GM18519 (cell line): Measurements from ENCODE around the gene GDPD2.
"Not testable (repeated sequence)": the region's sequence is repeated elsewhere in the genome, so short reads cannot be mapped to it uniquely, and the experiment has no call there.

ENCODE experiments used
- ATAC-seq: cut with Tn5 transposase; IDR thresholded peaks from one replicate; pipeline ENCODE4 v1.9.1; 2021; ENCODE audit warnings: mild to moderate bottlenecking, moderate library complexity; ENCODE audit not compliant: unreplicated experiment, low FRiP score

Gene GDPD2

GRCh38 chrX:70422851-70423341 is at the start of gene GDPD2:
TSS of gene GDPD2 (plus strand) at chrX:70423314. CDS start at chrX:70424985, 1,671 bp downstream.
- no peak for ATAC-seq

DNA sequence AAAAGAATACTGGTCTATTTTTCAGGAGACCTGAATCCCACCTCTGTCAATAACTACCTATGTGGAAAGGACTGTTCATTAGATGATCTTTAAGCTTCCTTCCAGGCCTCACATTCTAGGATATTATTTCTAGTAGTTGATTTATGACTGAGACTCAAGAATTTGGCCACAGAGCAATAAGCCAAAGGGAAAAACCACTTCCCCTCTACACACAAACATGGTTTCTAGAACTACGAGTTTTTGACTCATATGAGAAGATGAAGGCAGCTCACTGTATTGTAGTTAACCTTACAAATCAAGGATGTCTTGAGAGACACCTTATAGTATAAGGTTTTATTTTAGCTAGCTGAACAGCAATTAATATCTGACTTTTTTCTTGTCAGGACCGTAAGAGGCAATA is 36.9 kb upstream of the GDPD2 start:
- no peak for ATAC-seq

DNA sequence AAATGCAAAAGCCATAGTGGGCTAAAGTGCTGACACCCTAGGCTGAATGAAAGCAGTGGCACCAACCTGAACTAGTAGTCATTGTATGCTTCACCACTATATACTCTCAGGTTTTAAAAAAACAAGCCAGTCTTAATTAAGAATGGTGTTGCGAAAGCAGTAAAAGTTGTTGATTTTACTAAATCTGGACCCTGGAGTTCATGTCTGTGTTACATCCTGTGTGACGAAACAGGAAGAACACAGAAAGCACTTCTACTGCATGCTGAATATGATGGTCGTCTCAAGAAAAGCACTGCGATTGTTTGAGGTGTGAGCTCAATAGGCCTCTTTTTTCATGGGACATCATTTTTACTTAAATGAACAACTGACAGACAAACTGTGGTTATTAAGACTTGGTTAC is 24.2 kb upstream of the GDPD2 start:
- no peak for ATAC-seq

GRCh38 chrX:70400181-70400580 is 22.9 kb upstream of the GDPD2 start:
- ATAC-seq = not testable (repeated sequence)

DNA sequence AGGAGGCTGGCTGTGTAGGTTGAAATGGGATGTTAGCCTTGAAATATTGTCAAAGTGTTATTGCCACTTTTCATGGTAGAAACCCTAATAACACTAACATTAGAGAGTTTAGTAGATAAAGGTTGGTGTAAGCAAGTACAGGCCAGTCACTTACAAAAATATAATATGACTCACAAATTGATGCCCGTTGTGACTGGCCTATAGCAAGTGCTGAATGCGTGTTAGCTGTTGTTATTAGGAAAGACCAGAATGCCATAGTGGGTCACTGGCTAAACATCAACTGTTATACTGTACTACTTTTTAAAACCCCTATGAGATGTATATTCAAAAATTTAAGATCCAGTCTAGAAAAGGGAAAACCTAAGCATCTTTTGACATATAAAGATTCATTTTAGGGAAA is 20.4 kb upstream of the GDPD2 start:
- no peak for ATAC-seq

- no peak for ATAC-seq
These were observed 18.1 kb upstream of the GDPD2 start for GRCh38 chrX:70405003-70405402.

GRCh38 chrX:70410921-70411320 is 12.2 kb upstream of the GDPD2 start:
- ATAC-seq = no peak

DNA sequence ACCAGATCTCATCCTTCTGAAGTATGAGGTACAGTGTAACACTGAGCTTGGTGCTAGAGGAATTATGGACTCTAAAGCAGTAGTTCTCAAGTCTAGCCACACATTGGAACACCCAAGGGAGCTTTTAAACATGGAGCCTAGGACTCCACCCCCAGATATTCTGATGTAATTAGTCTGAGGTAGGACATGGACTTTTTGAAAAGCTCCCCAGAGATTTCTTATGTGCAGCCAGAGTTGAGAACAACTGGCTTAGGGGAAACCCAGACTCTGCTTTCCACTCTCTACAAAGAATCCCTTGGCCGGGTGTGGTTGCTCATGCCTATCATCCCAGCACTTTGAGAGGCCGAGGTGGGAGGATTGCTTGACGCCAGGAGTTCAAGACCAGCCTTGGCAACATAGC is 11.6 kb upstream of the GDPD2 start:
- no peak for ATAC-seq

DNA sequence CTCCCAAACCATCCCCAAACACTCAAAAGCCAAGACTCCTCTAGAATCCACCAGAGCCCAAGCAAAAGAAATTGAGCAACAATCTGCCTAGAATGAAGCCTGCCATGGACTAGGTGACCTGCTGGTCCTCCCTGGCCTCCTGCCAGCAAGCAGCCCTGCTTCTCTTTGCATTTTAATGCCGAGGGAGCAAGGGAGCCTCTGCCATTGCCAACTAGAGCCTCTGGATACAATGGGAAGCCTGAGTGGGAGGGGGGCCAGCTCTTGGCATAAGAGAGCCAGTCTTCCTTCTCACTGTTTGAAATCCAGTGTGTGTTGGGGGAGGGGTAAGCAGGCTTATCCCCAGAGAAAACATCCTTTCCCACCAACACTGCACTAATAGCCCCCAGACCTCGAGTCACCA is 1.5 kb upstream of the GDPD2 start:
- ATAC-seq = no peak

GRCh38 chrX:70423936-70424675 is 992 bp downstream of the GDPD2 start:
- ATAC-seq = no peak

- ATAC-seq = no peak
These were observed 1.7 kb downstream of the GDPD2 start for GRCh38 chrX:70424801-70425200.

- no peak for ATAC-seq
These were observed 3.5 kb downstream of the GDPD2 start for GRCh38 chrX:70426286-70427278.

DNA sequence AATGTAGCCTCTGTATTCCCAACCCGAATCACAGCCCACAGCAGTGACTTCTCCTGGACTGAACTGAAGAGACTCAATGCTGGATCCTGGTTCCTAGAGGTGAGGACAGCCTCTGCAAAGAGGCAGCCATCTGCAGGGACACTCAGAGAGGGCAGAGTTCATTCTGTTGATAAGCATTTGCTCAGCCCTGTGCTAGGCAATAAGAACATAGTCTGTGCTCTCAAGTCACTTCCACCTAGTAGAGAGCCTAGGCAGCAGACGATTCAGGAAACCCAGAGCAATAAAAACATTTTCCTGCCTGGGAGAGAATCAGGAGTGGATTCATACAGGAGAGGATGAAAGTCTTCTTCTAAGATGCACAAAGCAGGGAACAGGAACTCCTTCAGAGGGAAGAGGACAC is 4.3 kb downstream of the GDPD2 start:
- no peak for ATAC-seq

- ATAC-seq = no peak
These were observed 6.6 kb downstream of the GDPD2 start for GRCh38 chrX:70429759-70430158.

DNA sequence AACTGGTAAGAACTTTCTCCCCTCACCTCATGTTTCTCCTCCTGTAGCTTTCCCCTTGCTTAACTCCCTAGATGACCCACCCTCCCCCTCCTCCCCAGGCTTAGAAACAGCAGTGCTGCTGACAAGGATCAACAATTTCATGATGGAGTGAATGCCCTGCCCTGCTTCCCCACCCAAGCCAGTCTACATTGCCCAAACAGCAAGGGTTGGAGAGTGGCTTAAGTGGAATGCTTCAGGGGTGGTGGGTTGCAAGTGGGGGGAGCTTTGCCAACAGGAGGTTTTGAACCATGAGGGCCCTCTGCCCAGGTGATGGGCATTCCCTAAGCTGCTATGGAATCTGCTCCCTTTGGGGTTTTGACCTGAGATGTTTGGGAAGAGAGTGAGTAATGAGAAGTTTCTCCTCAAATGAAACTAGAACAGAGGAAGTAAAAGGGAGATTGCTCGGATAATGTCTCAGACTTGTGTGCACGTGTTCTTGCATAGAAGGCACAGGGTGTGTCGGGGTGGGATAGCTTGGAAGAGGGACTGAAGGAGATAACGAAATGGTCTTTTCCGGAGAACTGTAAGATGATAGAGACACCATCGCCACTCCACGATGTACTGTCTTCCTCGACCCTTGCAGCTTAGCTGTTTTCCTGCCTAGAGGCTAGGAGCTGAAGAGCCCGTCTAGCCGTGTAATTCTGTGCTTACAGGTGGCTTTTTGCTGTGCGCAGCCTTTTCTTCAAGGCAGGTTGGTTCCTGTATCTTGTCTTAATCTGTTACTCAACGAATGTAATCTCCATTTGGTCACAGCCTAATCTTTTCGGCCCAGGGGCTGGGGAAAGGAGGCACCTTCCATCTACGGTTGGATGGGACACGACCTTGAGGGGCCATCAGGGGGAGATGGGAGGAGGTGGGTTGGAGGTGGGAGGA is 10.1 kb downstream of the GDPD2 start:
- no peak for ATAC-seq

- ATAC-seq = peak; percentile 47
These were observed 10.8 kb downstream of the GDPD2 start for GRCh38 chrX:70433848-70434351.

DNA sequence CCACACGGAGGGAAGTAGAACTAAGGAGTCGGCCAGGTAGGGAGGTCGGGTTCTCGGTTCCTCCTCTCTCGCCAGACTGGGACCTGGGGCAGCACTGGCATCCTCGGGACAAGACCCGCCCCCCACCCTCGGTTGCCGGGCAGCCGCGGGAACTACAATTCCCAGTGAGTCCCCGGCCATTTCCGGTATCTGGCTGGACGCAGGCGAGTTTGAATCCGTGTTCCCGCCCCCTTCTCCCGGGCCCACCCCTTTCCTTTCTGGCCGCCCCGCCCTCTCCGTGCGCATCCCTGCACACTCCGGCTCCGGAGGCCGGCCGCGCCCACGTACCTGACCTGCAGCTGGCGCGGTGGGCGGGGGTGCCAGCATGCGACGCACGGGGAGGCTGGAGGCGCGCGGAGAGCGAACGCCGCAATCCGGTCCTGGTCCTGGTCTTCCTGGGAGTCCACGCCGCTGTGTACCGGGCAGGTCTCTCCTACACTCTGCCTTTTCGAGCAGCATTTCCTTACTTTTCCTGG is 11.3 kb downstream of the GDPD2 start:
- no peak for ATAC-seq

- no peak for ATAC-seq
These were observed 11.9 kb downstream of the GDPD2 start for GRCh38 chrX:70434914-70435586.

DNA sequence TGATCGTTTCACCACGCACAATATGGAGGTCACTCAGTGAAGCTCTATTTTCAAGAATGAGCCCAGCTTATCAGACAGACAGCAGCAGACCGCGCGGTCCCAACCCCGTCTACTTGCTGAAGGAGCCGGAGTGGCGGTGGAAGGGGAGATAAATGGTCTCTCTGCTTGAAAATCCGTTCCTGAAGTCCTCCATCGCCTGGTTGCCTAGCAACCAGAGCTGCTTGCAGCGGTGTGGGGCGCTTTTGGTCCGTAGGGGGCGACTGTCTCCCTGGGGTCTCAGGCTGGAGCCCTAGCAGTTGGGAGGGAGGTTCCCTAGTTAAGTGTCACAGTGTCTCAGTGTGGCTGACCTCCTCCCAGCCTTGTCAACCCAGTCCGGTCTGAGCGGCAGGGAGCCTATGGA is 13.2 kb downstream of the GDPD2 start:
- no peak for ATAC-seq
